Peyer's patch (tissue), 4 donors: ENCODE results near the gene NOC2L. TPM values are rescaled to one million over a fixed set of nuclear protein-coding genes. Genes with fewer than 3 reads are reported as not detected.

ENCODE experiments used
- DNase-seq, 3 donors: peaks; one replicate each; pipeline ENCODE4 v3.0.0-alpha.2; 2017 to 2019
- H3K27ac ChIP-seq, 4 donors: fragments of 200-600 bp; sonication (generic); one replicate each; pipeline ENCODE4 v1.5.1; 2016 to 2019
- H3K27me3 ChIP-seq, 2 donors: fragments of 200-600 bp; sonication (generic); one replicate each; pipeline ENCODE4 v1.5.1; 2019
- H3K36me3 ChIP-seq, 3 donors: fragments of 200-600 bp; sonication (generic); one replicate each; pipeline ENCODE4 v1.5.1; 2016 to 2019
- H3K4me1 ChIP-seq, 4 donors: fragments of 200-600 bp; sonication (generic); one replicate each; pipeline ENCODE4 v1.5.1; 2016 to 2019
- H3K4me3 ChIP-seq, 4 donors: fragments of 200-600 bp; sonication (generic); 1 replicate in 3 of 4; 2 replicates in 1 of 4; pipeline ENCODE4 v1.5.1; 2016 to 2019; ENCODE audit warnings: mild to moderate bottlenecking in 1 of 4
- H3K9me3 ChIP-seq, 4 donors: fragments of 200-600 bp; sonication (generic); one replicate each; pipeline ENCODE4 v1.5.1; 2016 to 2019; ENCODE audit warnings: mild to moderate bottlenecking in 1 of 4
- POLR2A ChIP-seq, 2 donors: fragments of 450-650 bp; IDR thresholded peaks; one replicate each; pipeline ENCODE4 v1.5.1; 2017; ENCODE audit warnings: antibody characterized with exemption in 2 of 2, mild to moderate bottlenecking in 2 of 2, moderate library complexity in 2 of 2
- total RNA-seq, 4 donors: library from RNA; depleted of rRNA; stranded (reverse); fragments of >200 nt; gene quantifications; one replicate each; pipeline ENCODE4 v1.1.0, GENCODE V29; 2016
- TF ChIP-seq, protein P1 (sequence below), 6 experiments: fragments of 450-650 bp in 4 of 6; fragments of 200-600 bp in 2 of 6; sonication (generic) in 1 of 6; IDR thresholded peaks; one replicate each; pipeline ENCODE4 v1.5.1; 2017 to 2019; ENCODE audit warnings: antibody characterized with exemption in 6 of 6, mild to moderate bottlenecking in 3 of 6, moderate library complexity in 1 of 6

The NOC2L gene
- total RNA-seq, 4 donors from 2014 or later, result 18.2 to 58.6 (median 39.9) TPM

DNA sequence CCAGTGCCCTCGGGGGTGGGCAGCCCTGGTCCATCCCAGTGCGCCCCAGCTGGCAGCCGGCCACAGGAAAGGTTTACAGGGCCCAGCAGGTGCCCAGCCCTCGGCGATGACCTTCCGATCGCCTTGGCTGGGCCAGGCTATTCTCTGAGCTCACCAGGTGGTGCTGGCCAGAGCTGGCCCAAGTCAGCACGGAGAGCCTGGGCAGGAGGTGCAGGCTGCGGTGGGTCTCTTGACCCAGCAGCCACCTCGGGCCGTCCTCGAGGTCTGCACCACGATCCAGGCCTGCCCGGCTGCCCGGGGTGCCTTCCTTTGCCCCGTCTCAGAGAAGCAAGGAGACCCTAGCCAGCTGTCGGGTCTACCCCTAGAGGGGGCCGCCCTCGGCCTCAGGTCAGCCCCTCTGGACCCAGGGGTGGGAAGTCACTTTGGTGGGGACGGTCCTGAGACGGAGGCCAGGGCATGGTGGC lies 22.5 kb upstream of the NOC2L start:
- Histone ChIP-seq H3K27me3 (no peaks in the 10 kb centered on the region), H3K4me1 (peaks cover 0 to 4% (median 0%) of the 10 kb centered on the region in 4 donors), H3K9me3 (no peaks in the 10 kb centered on the region), H3K36me3 (no peaks in the 10 kb centered on the region), H3K27ac (no peak overlapping the region), H3K4me3 (no peak overlapping the region)
- DNase-seq, result no peak
- TF ChIP-seq POLR2A (IDR thresholded peaks at IDR 0.05), result no peak
- TF ChIP-seq, protein P1, sequence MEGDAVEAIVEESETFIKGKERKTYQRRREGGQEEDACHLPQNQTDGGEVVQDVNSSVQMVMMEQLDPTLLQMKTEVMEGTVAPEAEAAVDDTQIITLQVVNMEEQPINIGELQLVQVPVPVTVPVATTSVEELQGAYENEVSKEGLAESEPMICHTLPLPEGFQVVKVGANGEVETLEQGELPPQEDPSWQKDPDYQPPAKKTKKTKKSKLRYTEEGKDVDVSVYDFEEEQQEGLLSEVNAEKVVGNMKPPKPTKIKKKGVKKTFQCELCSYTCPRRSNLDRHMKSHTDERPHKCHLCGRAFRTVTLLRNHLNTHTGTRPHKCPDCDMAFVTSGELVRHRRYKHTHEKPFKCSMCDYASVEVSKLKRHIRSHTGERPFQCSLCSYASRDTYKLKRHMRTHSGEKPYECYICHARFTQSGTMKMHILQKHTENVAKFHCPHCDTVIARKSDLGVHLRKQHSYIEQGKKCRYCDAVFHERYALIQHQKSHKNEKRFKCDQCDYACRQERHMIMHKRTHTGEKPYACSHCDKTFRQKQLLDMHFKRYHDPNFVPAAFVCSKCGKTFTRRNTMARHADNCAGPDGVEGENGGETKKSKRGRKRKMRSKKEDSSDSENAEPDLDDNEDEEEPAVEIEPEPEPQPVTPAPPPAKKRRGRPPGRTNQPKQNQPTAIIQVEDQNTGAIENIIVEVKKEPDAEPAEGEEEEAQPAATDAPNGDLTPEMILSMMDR (IDR thresholded peaks at IDR 0.05), result no peak

DNA sequence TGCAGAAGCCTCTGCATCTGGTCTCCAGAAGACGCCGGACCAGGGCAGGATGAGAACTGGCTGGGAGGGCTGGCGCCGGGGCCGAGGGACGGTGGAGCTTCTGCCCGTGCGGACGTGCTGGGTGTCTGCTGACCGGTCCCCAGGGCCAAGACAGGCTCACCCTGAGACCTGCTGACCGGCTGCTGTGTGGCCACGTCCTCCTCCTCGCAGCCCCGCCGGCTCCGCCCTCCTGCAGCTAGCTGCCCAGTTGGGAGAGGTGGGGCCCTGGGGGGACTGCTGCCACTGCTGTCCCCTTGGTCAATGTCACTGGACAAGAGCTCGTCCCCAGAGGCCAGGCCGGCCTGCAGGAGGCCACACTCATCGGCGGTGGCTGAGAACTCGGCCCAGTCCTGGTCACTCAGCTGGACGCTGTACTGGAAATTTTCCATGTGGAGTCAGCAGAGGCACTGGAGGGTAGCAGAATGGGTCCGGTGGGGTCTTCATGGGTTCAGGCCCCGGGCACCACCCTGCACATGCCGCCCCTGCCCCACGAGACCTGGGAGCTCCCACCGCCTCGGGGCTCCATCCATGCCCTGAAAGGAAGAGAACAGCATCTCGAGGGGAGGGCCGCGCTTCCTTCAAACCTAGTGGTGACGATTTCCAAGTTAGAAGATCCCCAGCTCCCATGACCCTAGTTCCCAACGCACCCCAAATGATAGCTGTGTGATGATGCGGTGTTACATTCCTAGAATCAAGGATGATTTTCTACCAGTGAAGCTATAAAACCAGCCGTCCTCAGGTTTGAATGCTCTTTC lies 21.7 kb upstream of the NOC2L start:
- TF ChIP-seq, protein P1 (IDR thresholded peaks at IDR 0.05), result no peak
- no peak for TF ChIP-seq POLR2A (IDR thresholded peaks at IDR 0.05)
- Histone ChIP-seq H3K27me3 (no peaks in the 10 kb centered on the region), H3K36me3 (no peaks in the 10 kb centered on the region), H3K4me3 (no peak overlapping the region), H3K27ac (no peak overlapping the region), H3K9me3 (no peaks in the 10 kb centered on the region), H3K4me1 (peaks cover 0 to 11% (median 3%) of the 10 kb centered on the region in 4 donors)
- DNase-seq, result no peak

DNA sequence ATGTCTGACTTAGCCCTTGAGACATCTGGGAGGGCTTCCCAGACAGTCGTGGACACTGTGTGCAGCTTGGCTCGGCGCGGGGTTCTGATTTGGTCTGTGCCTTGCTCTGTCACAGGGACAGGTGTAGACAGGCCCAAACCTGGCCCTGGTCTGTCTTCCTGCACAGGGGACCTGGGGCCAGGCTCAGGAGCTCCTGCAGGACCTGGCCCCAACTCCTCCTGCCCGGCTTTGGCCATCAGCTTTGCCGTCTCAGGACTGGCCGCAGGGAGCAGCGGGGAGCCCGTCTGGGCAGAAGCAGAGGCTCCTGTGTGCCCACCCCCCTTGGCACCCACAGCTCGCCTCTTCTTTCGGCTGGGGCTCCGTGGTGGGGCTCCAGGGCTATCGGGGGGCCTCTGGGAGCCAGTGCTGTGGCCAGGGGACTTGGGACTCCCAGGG lies 21.1 kb upstream of the NOC2L start:
- Histone ChIP-seq H3K27me3 (no peaks in the 10 kb centered on the region), H3K9me3 (no peaks in the 10 kb centered on the region), H3K4me3 (no peak overlapping the region), H3K4me1 (peaks cover 0 to 13% (median 4%) of the 10 kb centered on the region in 4 donors), H3K36me3 (no peaks in the 10 kb centered on the region), H3K27ac (no peak overlapping the region)
- no peak for TF ChIP-seq POLR2A (IDR thresholded peaks at IDR 0.05)
- TF ChIP-seq, protein P1 (IDR thresholded peaks at IDR 0.05), result no peak
- no peak for DNase-seq

DNA sequence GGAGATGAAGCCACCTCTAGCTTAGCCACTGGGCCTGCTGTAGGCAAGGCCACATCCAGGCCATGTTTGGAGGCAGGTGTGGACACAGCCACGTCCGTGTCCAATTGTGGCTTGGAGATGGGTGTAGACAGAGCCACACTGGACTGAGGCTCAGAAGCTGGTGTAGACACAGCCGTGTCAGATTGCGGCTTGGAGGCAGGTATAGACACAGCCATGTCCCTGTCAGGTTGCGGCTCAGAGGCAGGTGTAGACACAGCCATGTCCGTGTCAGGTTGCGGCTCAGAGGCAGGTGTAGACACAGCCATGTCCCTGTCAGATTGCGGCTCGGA lies 20.7 kb upstream of the NOC2L start:
- Histone ChIP-seq H3K36me3 (no peaks in the 10 kb centered on the region), H3K4me3 (no peak overlapping the region), H3K9me3 (no peaks in the 10 kb centered on the region), H3K27me3 (no peaks in the 10 kb centered on the region), H3K27ac (no peak overlapping the region), H3K4me1 (peaks cover 0 to 13% (median 4%) of the 10 kb centered on the region in 4 donors)
- no peak for DNase-seq
- no peak for TF ChIP-seq POLR2A (IDR thresholded peaks at IDR 0.05)
- TF ChIP-seq, protein P1 (IDR thresholded peaks at IDR 0.05), result no peak

DNA sequence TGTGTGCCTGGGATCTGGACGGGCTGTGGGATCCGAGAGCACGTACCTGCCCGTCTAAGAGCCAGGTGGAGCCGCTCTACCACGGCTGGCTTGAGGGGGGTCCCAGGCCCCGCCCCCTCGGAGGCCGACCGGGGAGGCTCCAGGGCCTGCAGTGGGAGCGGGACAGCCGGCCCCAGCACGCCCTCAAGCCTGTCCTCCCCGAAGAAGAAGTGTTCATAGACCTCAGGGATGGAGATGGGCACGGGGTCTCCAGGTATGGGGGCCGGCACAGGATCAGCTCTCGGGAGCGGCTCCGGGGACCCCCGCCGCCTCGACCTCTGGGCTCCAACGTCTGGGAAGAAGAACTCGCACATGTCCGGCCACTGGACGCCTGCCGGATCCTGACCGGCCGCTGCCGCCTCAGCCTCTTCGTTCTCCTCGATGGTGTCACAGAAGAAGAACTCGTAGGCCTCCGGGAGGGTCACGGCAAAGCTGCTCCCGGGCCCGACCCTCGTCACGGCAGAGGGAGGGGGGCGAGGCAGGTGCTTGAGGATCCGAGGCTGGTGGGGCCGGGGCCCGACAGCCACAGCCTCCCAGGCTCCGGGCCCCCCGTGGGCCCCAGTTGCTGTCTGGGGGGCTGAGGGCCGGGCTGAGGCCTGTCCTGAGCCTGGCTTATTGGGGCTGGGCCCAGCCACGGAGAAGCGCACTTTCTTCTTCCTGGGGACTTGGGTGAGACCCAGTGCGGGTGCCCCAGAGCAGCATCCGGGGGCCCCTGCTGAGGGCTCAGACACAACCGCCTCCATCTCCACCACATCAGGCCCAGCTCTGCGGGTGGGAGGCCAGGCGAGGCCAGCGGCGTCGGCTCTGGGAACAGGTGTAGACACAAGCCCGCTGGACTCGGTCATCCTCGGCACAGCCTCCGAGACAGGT lies 20.0 kb upstream of the NOC2L start:
- no peaks in the 10 kb centered on the region for H3K27me3 ChIP-seq
- H3K4me1 ChIP-seq, result peaks cover 0 to 10% (median 4%) of the 10 kb centered on the region in 4 donors
- TF ChIP-seq, protein P1 (IDR thresholded peaks at IDR 0.05), result no peak
- no peak for TF ChIP-seq POLR2A (IDR thresholded peaks at IDR 0.05)
- H3K9me3 ChIP-seq, result no peaks in the 10 kb centered on the region
- no peak overlapping the region for H3K4me3 ChIP-seq
- no peak for DNase-seq
- H3K36me3 ChIP-seq, result no peaks in the 10 kb centered on the region
- no peak overlapping the region for H3K27ac ChIP-seq
